ENCODE data around the gene LVRN.

GRCh38 chr5:115977988-115978387, 15.7 kb downstream of the LVRN start:
- TF ChIP-seq, protein P1, sequence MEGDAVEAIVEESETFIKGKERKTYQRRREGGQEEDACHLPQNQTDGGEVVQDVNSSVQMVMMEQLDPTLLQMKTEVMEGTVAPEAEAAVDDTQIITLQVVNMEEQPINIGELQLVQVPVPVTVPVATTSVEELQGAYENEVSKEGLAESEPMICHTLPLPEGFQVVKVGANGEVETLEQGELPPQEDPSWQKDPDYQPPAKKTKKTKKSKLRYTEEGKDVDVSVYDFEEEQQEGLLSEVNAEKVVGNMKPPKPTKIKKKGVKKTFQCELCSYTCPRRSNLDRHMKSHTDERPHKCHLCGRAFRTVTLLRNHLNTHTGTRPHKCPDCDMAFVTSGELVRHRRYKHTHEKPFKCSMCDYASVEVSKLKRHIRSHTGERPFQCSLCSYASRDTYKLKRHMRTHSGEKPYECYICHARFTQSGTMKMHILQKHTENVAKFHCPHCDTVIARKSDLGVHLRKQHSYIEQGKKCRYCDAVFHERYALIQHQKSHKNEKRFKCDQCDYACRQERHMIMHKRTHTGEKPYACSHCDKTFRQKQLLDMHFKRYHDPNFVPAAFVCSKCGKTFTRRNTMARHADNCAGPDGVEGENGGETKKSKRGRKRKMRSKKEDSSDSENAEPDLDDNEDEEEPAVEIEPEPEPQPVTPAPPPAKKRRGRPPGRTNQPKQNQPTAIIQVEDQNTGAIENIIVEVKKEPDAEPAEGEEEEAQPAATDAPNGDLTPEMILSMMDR (IDR thresholded peaks at IDR 0.05; ENCODE audit: borderline replicate concordance, extremely low read depth, low read length, poor library complexity, severe bottlenecking), result no peak
- TF ChIP-seq EZH2 (IDR thresholded peaks at IDR 0.05; ENCODE audit: borderline replicate concordance, low read depth, low read length, severe bottlenecking), result no peak
